HL-60 (cell line): ENCODE data around the gene SRSF2.
"Not testable (repeated sequence)": the region's sequence is repeated elsewhere in the genome, so short reads cannot be mapped to it uniquely, and the experiment has no call there.

Experiments
- CTCF ChIP-seq: IDR thresholded peaks from one replicate; pipeline ENCODE4 v1.5.1; 2011; ENCODE audit warnings: low read length, control low read depth, inconsistent platforms; ENCODE audit not compliant: insufficient read depth
- POLR2AphosphoS5 ChIP-seq: IDR thresholded peaks from 2 replicates; pipeline ENCODE4 v1.6.1; 2012; ENCODE audit warnings: low read depth
- SPI1 ChIP-seq: IDR thresholded peaks from 2 replicates; pipeline ENCODE4 v1.6.1; 2012; ENCODE audit warnings: low read depth, mild to moderate bottlenecking, borderline replicate concordance
- TF ChIP-seq, protein P1 (sequence below): IDR thresholded peaks from 2 replicates; pipeline ENCODE4 v1.6.1; 2012; ENCODE audit warnings: low read depth; ENCODE audit not compliant: insufficient replicate concordance

GRCh38 chr17:76731800-76732733 lies 5.1 kb downstream of the SRSF2 start:
- TF ChIP-seq CTCF, SPI1: not testable (repeated sequence)
- TF ChIP-seq, protein P1, sequence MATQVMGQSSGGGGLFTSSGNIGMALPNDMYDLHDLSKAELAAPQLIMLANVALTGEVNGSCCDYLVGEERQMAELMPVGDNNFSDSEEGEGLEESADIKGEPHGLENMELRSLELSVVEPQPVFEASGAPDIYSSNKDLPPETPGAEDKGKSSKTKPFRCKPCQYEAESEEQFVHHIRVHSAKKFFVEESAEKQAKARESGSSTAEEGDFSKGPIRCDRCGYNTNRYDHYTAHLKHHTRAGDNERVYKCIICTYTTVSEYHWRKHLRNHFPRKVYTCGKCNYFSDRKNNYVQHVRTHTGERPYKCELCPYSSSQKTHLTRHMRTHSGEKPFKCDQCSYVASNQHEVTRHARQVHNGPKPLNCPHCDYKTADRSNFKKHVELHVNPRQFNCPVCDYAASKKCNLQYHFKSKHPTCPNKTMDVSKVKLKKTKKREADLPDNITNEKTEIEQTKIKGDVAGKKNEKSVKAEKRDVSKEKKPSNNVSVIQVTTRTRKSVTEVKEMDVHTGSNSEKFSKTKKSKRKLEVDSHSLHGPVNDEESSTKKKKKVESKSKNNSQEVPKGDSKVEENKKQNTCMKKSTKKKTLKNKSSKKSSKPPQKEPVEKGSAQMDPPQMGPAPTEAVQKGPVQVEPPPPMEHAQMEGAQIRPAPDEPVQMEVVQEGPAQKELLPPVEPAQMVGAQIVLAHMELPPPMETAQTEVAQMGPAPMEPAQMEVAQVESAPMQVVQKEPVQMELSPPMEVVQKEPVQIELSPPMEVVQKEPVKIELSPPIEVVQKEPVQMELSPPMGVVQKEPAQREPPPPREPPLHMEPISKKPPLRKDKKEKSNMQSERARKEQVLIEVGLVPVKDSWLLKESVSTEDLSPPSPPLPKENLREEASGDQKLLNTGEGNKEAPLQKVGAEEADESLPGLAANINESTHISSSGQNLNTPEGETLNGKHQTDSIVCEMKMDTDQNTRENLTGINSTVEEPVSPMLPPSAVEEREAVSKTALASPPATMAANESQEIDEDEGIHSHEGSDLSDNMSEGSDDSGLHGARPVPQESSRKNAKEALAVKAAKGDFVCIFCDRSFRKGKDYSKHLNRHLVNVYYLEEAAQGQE: not testable (repeated sequence)
- peak; percentile 42; the same call in 1 of the 2 replicates for TF ChIP-seq POLR2AphosphoS5
